Stimulated activated CD4-positive, alpha-beta T cell treated with anti-CD3 and anti-CD28 coated beads, Interleukin-4, amount 100 ng/mL, for 1 hour (primary cell): ENCODE measurements around the gene TRIM56.

Experiments used
- DNase-seq: peaks from one replicate; pipeline ENCODE4 v3.0.0-alpha.2; 2020

Gene TRIM56

GRCh38 chr7:101134399-101134980 lies 49.2 kb downstream of the TRIM56 start:
- DNase-seq = no peak

GRCh38 chr7:101137651-101138212 lies 52.5 kb downstream of the TRIM56 start:
- DNase-seq = no peak

- peak; percentile 84 for DNase-seq
Observed at GRCh38 chr7:101138213-101138870, 53.1 kb downstream of the TRIM56 start.

DNA sequence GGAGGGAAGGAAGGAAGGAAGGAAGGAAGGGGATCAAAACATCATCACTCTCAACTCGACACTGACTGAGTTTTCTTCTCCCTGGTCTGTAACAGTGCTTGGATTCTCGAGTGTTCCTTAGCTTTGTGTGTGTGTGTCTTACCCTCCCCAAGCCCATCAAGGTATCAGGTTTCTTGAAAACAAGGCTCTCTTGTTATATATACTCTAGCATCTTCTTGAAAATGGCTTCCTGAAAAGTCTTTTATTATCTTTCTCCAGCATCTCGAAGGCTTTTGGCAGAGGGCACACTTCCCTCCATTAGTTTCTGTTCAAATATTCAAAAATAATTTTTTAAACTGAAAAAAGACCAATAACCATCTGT lies 55.0 kb downstream of the TRIM56 start:
- no peak for DNase-seq

GRCh38 chr7:101140746-101141382 lies 55.6 kb downstream of the TRIM56 start:
- DNase-seq = no peak
